GM18519 (cell line): ENCODE data around the gene SLC1A4.

Source experiments
- ATAC-seq: cut with Tn5 transposase; IDR thresholded peaks from one replicate; pipeline ENCODE4 v1.9.1; 2021; ENCODE audit warnings: mild to moderate bottlenecking, moderate library complexity; ENCODE audit not compliant: unreplicated experiment, low FRiP score

SLC1A4 gene

DNA sequence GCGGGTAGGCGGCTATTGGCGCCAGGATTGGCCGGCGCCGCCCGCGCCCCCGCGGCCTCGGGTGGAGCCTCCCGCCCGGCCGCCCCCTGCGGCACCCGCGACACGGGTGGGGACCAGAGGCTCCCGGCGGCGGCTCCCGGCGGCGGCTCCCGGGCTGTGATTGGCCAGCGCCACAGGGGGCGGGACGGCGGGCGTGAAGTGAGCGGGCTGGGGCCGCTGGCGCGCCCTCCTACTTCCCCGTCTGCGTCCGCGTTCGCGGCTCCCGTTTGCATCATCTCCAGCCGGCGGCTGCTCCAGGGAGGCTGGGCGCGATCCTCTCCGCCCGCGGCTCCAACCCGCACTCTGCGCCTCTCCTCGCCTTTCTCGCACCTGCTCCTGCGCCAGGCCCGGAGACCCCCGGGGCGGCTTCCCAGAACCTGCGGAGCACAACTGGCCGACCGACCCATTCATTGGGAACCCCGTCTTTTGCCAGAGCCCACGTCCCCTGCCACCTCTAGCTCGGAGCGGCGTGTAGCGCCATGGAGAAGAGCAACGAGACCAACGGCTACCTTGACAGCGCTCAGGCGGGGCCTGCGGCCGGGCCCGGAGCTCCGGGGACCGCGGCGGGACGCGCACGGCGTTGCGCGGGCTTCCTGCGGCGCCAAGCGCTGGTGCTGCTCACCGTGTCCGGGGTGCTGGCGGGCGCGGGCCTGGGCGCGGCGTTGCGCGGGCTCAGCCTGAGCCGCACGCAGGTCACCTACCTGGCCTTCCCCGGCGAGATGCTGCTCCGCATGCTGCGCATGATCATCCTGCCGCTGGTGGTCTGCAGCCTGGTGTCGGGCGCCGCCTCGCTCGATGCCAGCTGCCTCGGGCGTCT, at the start of gene SLC1A4:
Gene SLC1A4, plus strand, starts transcription at position 274 of the 856 bp plus-strand sequence. Its CDS starts 245 bp downstream, at position 519.
- peak; percentile 43 for ATAC-seq

DNA sequence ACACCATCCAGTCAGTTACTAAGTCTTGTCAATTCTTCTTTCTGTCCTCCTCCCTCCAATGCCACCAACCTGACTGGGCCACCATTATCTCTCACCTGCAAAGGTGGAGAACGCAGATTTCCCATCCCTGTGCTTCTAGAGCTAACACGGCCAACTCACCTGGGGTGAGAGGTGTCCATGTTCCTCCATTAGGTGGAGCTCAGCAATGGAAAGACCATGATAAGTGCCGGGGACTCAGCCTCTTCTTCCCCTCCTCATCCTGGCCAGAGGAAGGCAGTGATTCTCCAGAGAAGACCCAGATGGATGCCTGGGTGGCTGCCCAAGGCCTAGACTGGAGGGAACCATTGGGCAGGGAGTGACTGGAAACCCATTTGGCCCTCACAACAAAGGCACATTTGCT, 48.1 kb upstream of the SLC1A4 start:
- ATAC-seq = no peak

DNA sequence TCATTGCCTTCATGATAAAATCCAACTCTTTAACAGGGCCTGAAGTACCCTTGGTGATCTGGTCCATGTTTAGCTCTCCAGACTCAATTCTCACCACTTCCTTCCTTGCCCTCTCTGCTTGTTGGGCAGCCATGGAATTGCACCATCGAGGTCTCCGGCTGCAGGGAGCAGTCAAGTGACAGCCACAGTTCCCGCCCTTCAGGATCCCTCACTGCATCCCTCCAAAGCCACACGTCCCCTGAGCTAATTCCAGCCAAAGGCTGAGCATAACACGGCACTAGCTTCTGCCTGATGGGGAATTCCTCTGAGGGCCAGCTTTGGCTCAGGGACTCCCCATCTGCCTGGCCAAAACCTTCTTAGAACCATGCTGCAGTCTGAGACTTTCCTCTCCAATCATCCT, 47.4 kb upstream of the SLC1A4 start:
- no peak for ATAC-seq

DNA sequence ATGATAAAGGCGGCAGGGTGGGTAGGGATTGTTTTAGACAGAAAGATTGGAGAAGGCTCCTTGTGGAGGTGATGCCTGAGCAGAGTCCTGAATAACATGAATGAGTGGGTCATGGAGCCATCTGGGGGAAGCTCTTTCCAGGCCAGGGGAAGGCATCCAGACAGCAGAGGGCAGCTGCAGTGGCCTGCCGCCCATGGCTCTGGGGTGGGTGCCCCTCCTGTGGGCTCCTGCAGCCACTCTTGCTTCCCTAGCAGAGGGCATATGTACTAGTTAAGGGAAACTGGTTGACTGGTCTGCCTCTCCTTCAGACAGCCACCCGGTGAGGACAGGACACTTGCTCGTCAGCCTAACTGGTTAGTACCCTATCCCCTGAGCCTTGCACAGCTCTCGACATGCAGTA, 46.5 kb upstream of the SLC1A4 start:
- ATAC-seq = no peak

DNA sequence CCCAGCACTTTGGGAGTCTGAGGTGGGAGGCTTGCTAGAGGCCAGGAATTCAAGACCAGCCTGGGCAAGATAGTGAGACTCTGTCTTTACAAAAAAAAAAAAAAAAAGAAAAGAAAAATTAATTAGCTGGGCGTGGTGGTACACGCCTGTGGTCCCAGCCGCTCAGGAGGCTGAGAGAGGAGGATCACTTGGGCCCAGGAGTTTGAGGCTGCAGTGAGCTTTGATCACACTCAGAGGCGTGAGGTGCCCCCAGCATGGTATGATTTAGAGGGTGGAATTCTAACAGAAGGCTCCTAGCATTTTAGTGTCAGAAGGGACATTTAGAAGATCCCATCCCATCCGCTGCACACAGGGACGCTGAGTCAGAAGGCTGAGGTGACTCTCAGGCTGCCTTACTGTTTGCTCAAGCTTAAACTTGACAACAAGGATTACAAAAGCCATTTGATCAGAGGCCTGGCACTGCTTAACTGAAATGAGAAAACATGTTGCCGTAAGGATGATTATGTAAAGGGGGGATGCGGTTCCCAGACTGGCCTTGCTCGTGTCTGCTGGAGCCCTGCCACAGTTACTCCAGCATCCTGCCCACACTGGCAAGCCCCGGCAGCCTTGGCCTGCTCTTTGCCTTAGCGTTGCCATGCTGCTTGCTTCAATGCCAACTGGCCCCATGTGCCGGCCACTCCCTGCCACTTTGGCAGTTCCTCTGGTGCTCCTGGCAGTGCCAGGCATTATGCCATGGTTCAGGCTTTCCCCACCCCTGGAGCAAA, 45.6 kb upstream of the SLC1A4 start:
- ATAC-seq = no peak

GRCh38 chr2:64944484-64944883, 44.7 kb upstream of the SLC1A4 start:
- ATAC-seq = no peak

DNA sequence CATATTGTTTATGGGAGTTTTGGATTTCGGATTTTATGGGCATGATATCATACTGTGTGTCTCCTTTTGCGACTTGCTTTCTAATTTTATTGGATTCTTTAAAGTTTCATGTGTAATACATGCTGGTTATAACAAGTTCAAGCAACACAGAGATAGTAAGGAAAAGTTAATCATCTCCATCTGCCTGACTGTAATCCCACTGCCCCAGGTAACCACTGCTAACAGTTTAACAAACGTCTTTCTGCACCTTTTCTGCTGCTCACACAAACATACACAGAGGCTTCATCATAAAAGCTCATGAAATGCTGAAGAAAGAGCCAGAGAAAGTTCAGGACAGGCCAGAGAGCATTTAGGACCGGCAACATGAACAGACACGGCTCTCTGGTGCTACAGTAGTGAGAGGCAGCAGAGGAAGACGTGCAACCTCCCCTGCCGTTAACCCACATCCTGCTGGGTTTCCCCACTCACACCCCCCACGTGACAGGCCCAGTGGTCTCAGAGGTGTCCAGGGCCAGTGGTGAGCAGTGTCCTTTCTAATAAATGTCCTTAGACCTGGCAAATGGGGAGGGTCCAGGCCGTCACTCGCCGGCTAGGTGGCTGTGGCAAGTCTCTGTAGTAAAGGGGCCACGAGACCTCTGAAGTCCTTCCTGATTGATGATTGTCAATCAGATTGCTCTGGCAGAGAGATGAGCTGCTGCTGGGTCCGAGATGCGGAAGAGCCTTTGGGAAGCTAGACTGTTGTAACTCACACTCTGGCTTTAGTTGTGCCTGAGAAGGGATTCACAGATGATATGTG, 43.0 kb upstream of the SLC1A4 start:
- ATAC-seq = peak; percentile 67

- ATAC-seq = no peak
Observed at GRCh38 chr2:64946769-64947247, 42.4 kb upstream of the SLC1A4 start.

DNA sequence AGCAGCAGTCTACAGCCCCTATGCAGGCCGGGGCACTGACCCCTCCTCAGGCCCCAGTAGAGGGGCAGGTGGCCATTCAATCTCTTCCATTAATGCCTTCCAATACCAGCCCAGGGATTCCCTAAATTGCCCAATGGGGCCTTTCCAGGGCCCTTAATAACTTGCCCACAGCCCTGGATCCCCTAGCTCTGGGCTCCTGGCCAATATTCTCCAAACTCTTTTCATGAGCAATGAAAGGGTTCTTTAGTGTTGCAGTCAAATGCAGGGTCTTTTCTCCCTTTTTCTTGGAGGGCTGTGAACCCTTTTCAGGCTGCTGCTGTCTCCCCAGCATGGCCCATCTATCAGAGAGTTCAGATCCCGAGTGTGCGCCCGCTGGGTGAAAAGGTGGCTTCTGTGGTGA, 41.3 kb upstream of the SLC1A4 start:
- ATAC-seq = no peak

DNA sequence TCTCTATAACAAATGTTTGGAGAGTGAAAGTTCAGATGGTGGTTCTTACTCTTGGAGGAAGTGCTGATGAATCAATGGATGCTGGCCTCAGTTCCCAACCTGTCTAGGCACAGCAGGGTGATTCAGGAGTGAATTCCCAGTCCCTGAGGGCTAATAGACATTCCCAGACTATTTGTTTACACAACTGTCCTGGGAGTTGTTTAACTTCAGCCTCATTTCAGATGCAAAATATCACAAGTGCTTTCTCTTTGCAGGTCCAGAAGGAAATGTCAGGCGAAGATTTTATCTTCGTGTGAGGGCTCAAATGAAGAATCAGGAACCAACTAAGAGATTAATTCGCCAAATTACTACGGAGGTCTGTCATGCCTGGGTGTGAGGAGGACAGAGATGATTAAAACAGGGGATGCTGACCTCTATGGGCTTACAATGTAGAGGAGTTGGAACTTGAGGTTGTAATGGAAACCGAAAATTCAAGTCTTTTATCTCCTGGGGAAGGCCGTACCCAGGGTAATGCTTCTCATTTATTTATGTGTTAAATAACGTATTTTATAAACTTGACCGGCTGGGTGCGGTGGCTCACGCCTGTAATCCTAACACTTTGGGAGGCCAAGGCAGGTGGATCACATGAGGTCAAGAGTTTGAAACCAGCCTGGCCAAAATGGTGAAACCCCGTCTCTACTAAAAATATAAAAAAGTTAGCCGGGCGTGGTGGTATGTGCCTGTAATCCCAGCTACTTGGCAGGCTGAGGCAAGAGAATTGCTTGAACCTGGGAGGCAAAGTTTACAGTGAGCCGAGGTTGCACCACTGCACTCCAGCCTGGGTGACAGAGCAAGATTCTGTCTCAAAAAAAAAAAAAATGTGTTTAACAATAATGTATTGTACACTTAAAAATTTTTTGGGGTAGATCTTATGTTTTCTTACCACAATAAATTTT, 38.7 kb upstream of the SLC1A4 start:
- no peak for ATAC-seq

- ATAC-seq = no peak
Observed at GRCh38 chr2:64951306-64951953, 37.8 kb upstream of the SLC1A4 start.

- ATAC-seq = no peak
Observed at GRCh38 chr2:64952096-64952495, 37.1 kb upstream of the SLC1A4 start.

DNA sequence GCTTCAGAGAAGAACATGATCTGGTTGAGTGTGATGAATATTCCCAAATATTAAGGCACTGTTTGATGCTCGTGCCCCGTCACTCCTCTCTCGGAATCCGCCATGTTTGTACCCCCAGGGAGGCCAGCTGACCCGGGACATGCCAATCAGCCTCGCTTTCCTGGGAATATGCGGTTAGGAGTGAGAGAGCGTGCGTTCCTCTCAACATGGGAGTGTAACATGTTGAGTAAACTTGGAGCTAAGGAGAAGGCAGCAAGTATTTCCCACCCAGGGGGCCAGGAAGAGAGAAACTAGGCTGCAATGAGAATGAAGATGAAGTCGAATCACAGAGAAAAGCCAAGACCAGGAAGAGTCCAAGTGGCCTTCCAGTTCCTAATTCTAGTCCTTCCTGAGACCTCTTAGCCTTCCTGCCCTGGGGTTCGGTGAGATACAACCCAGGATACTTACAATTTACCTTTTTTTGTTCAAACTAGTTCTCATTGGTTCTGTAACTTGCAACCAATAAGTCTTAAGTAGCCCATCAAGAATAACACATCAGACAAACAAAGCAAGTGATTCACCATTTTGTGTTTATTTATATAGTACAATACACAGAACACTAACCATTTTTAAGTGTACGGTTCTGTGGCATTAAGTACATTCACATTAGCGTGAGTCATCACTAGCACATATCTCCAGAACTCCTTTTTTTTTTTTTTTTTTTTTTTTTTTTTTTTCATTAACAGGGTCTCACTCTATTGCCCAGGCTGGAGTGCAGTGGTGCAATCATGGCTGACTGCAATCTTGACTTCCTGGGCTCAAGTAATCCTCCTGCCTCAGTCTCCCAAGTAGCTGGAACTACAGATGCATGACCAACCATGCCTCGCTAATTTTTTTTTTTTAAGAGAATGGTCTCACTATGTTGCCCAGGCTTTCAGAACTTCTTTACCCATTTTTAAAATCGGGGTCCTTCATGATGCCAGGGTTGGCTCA, 36.4 kb upstream of the SLC1A4 start:
- ATAC-seq = no peak

- ATAC-seq = no peak
Observed at GRCh38 chr2:64955467-64955866, 33.7 kb upstream of the SLC1A4 start.

GRCh38 chr2:64957109-64957903, 31.9 kb upstream of the SLC1A4 start:
- ATAC-seq = no peak

DNA sequence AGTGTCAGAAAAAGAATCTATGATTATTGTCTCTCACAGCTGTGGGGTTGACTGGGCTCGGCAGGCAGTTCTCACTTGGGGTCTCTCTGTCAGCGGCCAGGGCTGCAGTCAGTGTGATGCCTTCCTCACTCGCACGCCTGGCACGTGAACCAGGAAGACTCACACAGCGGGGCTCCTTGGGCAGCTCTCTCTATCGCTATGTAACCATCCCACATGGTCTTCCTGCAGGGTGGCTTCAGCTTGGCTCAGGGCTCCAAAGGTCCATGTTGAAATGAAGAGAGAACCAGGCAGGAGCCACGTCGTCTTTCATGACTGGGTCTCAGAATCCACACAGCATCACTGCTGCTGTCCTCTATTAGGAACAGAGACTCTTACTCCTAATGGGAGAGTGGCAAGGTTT, 30.6 kb upstream of the SLC1A4 start:
- ATAC-seq = no peak

DNA sequence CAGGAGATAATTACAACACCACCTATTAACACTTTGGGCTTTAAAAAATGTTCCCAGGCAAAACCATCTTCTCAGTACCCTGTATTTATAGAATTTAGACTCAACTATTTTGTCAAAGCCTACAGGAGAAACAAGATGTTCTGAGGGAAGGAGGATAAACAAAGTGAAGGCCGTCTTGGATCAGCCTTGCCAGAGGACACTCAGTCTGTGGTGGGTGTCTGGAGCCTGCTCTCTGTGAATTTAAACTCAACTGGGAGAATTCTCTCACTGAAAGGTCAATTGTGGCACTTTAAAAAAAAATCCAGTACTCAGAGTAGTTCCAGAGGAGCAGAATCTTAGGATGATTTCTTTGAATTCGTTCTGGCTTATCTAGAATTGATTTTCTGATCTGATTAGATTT, 28.4 kb upstream of the SLC1A4 start:
- ATAC-seq = no peak
